Muscle of arm (tissue), 12 donors: Measurements from ENCODE around the gene LUZP2. TPM values are rescaled to one million over a fixed set of nuclear protein-coding genes. Genes with fewer than 3 reads are reported as not detected.
"Not testable (repeated sequence)": the region's sequence is repeated elsewhere in the genome, so short reads cannot be mapped to it uniquely, and the experiment has no call there.

Experiments used
- DNase-seq: peaks from one replicate; pipeline ENCODE4 v3.0.0-alpha.2; 2013
- polyA plus RNA-seq, 12 donors: library from polyadenylated mRNA; unstranded; fragments of 120-200 nt; gene quantifications; one replicate each; pipeline ENCODE4 v1.2.1, GENCODE V29; 2013; ENCODE audit not compliant: insufficient read length in 12 of 12

LUZP2 gene
- polyA plus RNA-seq, 12 donors: 0.61 to 1.5 (median 0.85) TPM; not detected in 2

DNA sequence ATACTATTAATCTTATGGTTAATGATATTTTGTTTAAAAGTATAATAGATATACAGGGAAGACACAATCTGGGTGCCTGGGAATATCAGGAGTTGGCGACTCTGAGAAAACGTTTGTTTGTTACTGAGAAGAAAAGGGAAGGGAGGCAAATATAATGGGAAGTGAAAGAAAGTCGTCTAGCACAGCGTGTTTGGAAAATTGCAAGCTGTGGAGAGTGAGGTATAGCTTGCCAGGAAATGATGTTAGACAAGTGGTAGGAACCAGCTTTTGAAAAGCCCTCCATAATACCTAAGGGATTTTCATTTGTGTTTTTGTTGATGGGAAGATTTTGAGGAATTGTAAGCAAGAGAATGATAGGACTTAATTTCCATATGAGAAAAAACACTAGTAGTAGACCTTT, 322.2 kb downstream of the LUZP2 start:
- no peak for DNase-seq

DNA sequence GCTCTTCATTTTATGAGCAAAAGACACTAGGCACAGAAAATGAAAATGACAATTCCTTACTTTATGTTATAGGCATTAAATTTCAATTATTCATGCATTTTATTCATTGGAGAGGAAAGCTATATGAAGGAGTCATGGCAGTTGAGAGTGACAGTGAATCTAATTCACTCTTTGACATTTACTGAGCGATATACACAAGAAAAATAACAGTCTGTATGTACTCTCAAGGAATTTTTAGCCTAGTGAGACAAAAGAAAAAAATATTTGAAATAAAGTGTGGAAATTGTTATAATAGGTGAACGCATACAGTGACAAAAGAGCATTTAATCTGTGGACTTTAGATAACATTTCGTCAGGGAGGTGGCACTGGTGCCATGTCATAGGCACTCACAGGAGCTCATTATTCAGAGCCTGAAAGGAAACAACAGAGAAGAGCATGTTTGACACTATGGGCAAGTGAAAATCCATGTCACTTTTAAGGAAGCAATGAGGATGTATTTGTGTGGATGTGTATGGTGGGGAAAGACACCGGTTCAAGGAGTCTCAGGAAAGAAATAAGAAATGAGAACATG, 323.1 kb downstream of the LUZP2 start:
- no peak for DNase-seq

DNA sequence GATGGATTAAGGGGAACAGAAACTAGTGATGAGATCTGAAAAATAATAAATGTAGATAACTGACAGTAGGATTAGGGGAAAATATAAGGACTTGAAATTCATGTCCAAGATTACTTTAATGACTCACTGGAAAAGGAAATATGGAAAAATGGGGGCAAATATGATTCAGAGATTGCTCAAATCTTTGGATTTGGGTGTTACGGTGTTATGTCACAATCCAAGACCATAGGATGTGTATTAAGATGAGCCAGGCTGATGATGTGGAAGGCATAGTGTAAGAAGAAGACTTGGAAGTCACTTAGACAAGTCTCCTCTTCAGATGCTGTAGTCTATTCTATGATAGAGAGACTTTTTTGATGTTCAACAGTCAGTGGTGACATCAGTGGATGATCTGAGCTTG, 323.7 kb downstream of the LUZP2 start:
- no peak for DNase-seq

DNA sequence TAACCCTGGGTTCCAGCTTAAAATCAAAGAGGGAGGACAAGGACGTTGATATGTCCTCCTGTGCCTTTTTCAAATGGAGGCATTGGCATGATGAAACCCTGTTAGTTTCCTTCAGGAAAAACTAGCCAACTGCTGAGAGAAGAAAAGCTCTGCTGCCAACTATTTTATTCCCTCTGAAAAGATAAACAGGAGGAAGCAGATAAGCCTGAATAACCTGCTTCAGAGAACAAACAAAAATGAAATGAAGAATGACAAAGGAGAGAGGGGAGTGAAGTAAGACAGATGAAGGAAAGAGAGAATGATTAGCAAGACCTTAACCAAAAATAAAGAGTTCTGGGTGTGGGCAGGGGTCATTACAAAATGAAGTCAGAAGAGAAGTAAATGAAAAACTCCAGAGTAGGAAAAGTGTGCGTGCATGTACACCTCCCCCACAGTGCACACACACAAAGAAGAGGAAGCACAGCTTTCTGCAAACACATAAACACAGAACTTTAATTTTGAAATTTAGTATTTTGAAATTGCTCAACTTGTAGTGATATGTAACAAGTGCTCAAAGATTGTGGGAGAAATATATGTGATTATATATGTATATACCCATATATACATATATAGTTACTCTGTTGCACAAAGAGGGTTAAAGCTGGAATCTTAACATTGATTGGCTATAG, 332.2 kb downstream of the LUZP2 start:
- no peak for DNase-seq

DNA sequence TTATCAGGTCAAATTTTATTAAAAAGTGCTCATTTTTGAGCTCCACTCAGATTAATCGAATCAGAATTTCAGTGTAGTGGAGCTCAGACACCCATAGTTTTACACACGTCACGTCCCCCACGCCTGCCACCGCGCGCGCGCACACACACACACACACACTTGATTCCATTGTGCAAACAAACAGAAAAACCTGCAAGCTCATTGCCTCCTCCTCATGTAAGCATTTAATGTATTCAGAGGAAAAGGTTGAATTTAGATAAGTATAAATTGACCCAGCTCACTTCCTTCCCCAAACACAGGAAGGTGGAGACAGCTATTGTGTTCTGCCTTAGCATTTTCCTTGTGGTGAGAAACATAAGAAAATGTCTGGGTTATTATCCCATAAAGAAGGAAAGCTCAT, 336.7 kb downstream of the LUZP2 start:
- DNase-seq: no peak

DNA sequence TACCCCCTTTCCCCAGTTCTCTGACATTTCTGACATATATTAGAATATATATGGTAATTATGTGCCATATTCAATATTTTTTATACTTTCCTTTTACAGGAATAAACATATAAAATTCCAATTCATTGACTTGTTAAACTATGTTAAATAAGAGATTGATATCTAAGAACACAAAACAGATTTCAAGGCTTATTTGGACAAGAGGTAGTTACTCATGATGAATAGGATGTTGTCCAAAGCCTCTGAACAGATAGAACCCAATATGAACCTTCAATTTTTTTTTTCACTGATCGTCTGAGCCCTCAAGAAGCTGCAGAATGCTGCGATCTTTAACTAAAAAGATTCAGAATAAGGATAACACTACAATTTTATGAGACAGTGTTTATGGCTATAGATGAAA, 340.3 kb downstream of the LUZP2 start:
- DNase-seq: no peak

DNA sequence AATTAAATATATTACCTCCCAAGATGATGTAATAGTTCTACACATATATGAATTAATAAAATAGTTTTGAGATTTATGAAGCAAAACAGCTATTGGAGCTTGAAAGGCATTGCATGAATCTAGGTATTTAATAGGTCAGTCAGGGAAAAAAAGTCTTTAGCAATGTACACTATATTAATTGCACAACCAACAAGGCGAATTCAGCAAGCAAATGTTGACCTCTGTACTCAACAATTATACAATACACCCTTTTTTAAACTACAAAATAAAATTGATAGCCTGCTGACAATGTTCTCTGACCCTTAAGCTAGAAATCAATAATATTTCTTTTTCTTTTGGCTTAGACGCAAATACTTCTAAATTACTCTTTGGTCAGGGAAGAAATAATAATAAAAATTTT, 345.5 kb downstream of the LUZP2 start:
- no peak for DNase-seq

DNA sequence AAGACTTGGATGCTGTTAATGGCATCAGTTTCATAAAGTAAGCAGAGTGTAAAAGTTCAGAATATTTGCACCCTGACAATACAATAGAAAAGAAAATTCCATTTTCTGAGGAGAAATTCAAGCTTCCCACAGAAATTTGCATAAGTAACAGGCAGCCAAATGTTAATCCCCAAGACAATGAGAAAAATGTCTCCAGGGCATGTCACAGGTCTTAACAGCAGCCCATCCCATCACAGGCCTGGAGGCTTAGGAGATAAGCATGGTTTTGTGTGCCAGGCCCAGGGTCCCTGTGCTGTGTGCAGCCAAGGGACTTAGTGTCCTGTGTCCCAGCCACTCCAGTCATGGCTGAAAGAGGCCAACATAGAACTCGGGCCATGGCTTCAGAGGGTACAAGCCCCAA, 347.6 kb downstream of the LUZP2 start:
- no peak for DNase-seq

DNA sequence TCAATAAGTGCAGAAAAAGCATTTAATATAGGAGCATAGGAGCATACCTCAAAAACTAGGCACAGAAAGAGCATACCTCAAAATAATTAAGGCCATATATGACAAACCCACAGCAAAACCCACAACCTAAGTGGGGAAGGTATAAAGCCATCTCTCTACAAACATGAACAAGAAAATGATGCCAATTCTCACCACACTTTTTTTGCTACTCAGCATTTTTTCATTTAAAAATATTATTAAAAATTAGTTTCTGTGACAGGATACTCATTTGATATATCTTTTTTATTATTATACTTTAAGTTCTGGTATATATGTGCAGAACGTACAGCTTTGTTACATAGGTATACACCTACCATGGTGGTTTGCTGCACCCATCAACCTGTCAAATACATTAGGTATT, 352.0 kb downstream of the LUZP2 start:
- DNase-seq: no peak

DNA sequence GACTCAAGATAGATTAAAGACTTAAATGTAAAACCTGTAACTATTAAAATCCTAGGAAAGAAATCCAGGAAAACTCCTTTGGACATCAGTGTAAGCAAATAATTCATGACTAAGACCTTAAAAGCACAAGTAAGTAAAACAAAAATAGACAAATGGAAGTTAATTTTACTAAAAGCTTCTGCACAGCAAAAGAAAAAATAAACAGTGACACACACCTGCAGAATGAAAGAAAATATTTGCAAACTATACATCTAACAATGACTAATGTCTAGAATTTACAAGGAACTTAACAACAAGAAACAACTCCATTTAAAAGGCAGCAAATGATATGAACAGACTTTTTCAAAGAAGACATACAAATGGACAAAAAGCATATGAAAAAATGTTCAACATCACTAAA, 359.1 kb downstream of the LUZP2 start:
- no peak for DNase-seq

DNA sequence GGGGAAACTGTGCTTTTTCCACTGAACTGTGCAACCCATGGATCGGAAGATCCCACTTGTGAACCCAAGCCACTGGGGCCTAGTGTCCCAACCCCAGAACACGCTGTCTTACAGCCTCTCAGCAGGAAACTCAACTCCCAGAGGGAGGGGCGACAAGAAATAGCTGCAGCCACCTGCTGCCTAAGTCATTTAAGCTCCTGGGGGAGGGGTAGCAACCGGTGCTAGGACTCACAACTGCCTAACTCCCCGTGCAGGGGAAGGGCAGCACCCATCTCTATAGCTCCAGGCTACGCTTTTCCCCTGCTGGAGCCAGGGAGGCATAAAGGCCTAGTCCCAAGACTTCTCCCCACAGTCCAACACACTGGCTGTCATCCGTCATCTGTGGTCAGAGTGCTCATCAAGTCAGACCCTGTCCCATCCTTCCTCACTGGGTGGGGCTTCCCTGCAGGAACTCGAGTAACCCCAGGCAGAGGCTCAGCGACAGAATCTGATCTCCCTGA, 363.0 kb downstream of the LUZP2 start:
- no peak for DNase-seq

DNA sequence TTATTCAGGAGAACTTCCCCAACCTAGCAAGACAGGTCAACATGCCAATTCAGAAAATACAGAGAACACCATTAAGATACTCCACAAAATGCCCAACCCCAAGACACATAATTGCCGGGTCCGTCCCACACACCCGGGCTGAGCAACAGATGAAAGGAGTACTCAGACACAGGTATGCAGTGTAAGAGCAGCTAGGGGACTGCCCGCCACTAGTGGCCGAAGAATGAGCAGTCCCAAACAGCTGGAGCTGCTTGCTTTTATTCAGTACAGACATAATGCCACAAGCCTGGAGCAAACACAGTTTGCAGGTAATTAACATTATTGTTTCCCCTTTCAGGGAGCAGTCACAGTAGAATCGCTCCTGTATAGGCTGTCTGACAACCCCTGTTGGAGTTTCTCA, 364.6 kb downstream of the LUZP2 start:
- no peak for DNase-seq

DNA sequence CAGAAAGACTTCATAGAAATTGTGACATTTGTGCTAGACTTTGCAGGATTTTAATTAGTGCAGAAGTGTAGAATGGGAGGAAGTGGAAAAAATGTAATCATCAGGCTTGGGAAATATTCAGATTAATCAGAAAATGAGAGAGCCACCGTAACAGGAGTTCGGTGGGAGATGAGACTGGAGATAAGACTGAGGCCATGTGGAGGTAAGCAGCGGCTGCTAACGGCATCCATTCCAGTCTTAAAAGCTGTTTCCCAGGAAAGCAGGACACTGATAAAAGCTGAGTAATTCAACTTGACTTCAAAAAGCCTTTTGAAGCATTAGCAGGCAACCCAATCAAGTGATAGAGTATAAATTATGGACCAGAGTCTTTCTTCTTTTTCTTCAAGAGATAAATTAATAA, 369.9 kb downstream of the LUZP2 start:
- no peak for DNase-seq

DNA sequence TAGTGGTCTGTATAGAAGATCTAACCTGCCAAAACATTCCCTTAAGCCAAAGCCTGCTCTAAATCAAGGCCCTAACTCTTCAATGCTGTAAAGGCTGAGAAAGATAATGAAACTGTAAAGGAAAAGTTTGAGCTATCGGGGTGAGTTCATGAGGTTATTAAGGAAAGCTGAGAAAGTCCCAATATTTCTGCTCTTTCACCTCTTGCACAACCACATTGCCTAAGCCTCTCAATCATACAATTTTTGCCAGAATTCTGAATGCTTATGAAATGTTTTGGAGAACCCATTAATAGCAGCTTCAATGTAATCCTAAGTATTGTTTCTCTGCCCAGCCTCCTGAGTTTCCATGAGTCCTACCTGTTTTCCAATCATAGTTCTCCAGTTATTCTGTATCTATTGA, 373.2 kb downstream of the LUZP2 start:
- DNase-seq: no peak

DNA sequence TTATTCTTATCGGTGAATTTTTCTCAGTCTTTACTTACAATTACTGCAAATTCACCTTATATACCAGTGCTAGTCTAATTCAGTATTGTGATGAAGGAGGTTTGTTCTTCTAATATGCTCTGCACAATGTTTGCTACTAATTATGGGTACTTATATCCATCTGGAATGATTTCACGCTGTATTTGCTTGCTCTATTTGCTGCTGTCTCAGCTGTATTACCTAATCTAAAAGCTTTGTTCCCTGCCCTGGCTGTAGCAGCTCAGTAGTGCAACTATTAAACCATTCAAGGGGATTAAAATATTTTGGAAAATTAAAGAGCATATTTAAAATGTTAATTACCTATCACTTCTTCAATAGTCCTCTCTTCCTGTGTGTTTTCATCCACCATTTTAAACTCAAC, 375.3 kb downstream of the LUZP2 start:
- DNase-seq: no peak

DNA sequence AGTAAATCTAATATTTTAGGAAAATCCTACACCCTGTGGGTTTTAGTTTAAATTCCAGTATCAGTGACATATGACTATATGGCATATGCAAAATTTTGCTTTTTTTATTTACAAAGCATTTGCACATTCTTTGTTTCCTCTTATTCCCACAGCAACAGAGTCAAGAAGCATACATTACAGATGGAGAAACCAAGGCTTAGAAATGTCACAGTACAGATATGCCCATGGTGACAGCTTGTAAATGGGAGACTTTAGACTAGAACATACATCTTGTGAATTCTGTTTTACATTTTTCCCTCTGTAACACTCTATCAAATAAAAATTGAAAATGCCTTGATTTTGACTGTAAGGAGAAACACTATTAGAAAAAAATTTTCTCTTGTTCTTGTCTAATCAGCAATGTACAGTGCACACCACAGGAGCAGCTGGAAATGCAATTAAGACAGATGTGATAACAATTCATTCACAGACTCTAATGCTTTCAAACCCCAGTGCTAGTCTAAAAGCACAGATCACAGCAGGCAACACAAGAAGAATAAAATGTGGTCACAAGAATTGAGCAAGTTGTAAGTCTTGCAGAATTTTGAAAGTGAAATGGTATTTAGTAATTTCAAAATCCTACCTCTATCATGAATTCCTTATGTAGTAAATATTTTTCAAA, 375.9 kb downstream of the LUZP2 start:
- DNase-seq: no peak

DNA sequence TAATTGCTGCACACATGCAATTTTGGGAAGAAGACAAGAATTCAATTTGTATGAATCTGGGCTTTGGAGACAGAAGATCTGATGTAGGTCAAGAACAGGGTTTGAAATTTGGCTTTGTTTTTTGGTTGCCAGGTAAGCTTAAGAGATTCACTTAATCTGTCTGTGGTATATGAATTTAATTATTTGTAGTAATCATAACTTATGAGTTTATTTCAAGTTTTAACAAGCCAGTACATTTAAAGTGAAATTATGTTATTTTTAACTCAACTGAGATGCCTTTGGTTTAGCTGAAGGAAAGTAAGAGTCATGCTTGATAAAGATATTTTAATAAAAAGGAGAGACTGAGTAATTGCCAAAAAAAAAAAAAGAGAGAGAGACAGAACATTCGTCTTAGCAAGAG, 384.1 kb downstream of the LUZP2 start:
- DNase-seq: no peak

DNA sequence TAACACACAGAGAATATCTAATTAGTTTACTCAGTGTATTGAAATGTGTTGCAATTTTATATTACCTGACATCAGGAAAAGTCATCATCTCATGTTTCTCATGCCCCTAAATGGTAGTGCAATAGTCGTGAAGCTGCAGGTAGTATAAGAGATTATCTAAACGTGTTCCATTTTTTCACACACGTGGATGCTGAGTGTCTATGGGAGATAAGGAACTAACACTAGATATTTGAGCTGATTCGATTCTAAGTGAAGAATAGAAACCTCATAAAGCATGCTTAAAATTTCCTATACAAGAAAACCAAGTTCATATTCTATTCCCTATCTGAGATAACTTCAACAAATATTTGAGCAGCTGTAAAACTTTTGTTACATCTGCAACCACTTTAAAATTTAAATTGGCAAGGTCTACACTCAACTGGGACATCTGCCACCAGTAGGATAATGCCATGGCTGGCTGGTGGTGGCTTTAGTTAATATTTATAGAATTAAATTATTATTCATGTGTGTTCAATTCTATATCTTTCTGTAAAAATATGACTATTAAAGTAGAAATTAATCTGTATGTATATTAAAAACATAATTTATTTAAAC, 388.8 kb downstream of the LUZP2 start:
- no peak for DNase-seq

DNA sequence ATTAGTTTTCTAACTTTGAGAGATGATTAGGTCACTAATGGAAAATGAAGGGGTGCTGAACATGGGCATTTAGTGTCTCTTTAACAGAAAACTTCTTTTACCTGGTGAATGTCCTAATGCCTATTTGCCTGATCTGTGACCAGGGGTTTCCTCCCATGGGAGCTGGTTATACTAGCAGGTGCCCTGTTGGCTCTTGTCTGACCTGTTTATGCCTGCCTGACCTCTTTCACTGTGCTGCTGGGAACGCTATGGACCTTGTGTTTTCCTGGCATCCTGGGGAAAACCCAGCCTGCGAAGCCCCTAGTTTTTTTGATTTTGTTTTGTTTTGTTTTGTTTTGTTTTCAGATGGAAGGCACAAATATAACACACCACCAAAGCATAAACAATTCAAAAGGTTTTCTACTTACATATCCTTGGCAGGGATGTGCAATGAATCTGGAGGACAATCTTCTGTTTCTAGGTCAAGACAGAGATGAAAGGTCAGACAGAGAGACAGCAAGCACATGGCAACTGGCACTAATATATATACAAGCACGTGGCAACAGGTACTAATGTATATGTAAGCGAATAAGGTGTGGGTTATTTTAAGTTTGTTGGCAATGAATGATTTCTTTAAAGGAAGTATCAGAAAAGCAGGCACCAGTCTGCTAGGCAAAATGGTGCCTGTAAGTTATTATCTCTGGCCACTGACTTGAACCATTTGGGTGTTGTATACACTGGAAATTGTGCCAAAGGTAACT, 390.2 kb downstream of the LUZP2 start:
- DNase-seq: no peak

DNA sequence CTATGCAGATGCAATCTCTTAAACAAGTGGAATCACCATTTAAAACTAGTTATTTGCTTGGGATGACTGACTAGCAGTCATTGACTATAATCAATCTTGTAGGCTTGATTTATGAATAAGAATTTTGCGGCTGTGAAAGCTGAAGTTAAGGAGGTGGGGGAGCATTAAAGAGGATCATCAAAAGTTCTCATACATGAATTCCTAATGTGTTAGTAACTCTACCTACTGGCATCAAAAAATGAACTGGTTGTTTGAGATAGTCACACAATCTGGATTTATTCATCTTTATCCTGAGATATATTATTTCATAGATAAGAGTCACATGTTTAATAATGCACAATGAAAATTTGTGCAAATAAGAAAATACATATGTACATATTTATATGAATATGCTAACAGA, 393.6 kb downstream of the LUZP2 start:
- no peak for DNase-seq

DNA sequence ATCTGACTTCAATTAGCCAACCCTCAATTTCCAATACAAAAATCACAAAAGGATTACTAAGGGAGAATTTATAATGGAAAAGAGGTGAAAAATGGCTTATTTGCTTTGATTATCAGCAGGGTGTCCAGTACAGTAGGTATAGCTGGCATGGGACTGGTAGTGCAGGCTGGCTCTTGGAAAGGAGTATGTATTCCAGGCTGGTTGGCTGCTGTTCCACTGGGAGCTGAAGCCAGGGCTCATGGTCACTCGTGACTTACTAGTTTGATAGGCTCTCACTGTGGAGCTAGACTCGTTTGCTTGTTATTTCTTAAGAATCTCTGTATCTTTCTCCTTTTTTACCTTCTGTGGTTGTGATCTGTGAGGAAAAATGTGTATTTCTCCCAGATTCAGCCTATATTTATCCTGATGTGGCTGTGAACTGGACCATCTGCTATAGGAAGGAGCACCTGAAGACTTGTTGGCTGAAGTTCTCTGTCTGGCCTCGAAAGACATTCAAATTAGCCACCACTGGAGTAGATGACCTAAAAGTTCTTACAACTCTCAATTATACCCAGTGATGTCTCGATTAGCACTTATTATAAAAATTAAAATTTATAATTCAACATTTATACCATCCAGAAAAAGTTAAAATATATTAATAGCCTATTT, 395.1 kb downstream of the LUZP2 start:
- not testable (repeated sequence) for DNase-seq
